Measurements from ENCODE around the gene MPIG6B.

GRCh38 chr6:31680226-31681134 is 42.7 kb upstream of the MPIG6B start, which contains the start of gene LY6G5C:
- no peak for TF ChIP-seq POLR2AphosphoS5 (IDR thresholded peaks at IDR 0.05; ENCODE audit: low read depth, low read length)
- TF ChIP-seq POLR2A (IDR thresholded peaks at IDR 0.05; ENCODE audit: low read depth, low read length): no peak
- peak; percentile 8; the same call in 1 of the 2 replicates for TF ChIP-seq TAF1 (IDR thresholded peaks at IDR 0.05; ENCODE audit: borderline replicate concordance, low read depth, low read length)

Measured in GM12892 (cell line).